ENCODE data around the gene OLFM3.

Gene OLFM3

GRCh38 chr1:101943237-101943636 is 53.5 kb downstream of the OLFM3 start:
- DNase-seq (ENCODE audit: low read depth in 3 of 3), result no peak

- no peak for DNase-seq (ENCODE audit: low read depth in 3 of 3)
Measured at GRCh38 chr1:101942516-101943193, 54.1 kb downstream of the OLFM3 start.

- no peak for DNase-seq (ENCODE audit: low read depth in 3 of 3)
Measured at GRCh38 chr1:101938681-101939080, 58.0 kb downstream of the OLFM3 start.

- DNase-seq (ENCODE audit: low read depth in 3 of 3), result no peak
Measured at GRCh38 chr1:101929343-101929742, 67.4 kb downstream of the OLFM3 start.

GRCh38 chr1:101928829-101929228 is 67.9 kb downstream of the OLFM3 start:
- DNase-seq (ENCODE audit: low read depth in 3 of 3), result no peak

GRCh38 chr1:101924700-101925099 is 72.0 kb downstream of the OLFM3 start:
- no peak for DNase-seq (ENCODE audit: low read depth in 3 of 3)

- no peak for DNase-seq (ENCODE audit: low read depth in 3 of 3)
Measured at GRCh38 chr1:101920577-101920976, 76.1 kb downstream of the OLFM3 start.

- DNase-seq (ENCODE audit: low read depth in 3 of 3), result no peak
Measured at GRCh38 chr1:101918277-101918676, 78.4 kb downstream of the OLFM3 start.

- no peak for DNase-seq (ENCODE audit: low read depth in 3 of 3)
Measured at GRCh38 chr1:101915597-101915996, 81.1 kb downstream of the OLFM3 start.

- DNase-seq (ENCODE audit: low read depth in 3 of 3), result no peak
Measured at GRCh38 chr1:101914473-101915242, 82.1 kb downstream of the OLFM3 start.

- no peak for DNase-seq (ENCODE audit: low read depth in 3 of 3)
Measured at GRCh38 chr1:101911894-101912293, 84.8 kb downstream of the OLFM3 start.

- no peak for DNase-seq (ENCODE audit: low read depth in 3 of 3)
Measured at GRCh38 chr1:101908980-101909379, 87.7 kb downstream of the OLFM3 start.

- DNase-seq (ENCODE audit: low read depth in 3 of 3), result no peak
Measured at GRCh38 chr1:101907264-101907663, 89.5 kb downstream of the OLFM3 start.

GRCh38 chr1:101905283-101905835 is 91.4 kb downstream of the OLFM3 start:
- DNase-seq (ENCODE audit: low read depth in 3 of 3), result no peak

- DNase-seq (ENCODE audit: low read depth in 3 of 3), result no peak
Measured at GRCh38 chr1:101902199-101902598, 94.5 kb downstream of the OLFM3 start.

GRCh38 chr1:101898137-101898536 is 98.6 kb downstream of the OLFM3 start:
- DNase-seq (ENCODE audit: low read depth in 3 of 3), result no peak

- DNase-seq (ENCODE audit: low read depth in 3 of 3), result no peak
Measured at GRCh38 chr1:101884621-101885020, 112.1 kb downstream of the OLFM3 start.

- no peak for DNase-seq (ENCODE audit: low read depth in 3 of 3)
Measured at GRCh38 chr1:101875891-101876290, 120.8 kb downstream of the OLFM3 start.

GRCh38 chr1:101873672-101874071 is 123.1 kb downstream of the OLFM3 start:
- DNase-seq (ENCODE audit: low read depth in 3 of 3), result no peak

- no peak for DNase-seq (ENCODE audit: low read depth in 3 of 3)
Measured at GRCh38 chr1:101859941-101860340, 136.8 kb downstream of the OLFM3 start.

- no peak for DNase-seq (ENCODE audit: low read depth in 3 of 3)
Measured at GRCh38 chr1:101854271-101854670, 142.5 kb downstream of the OLFM3 start.

- no peak for DNase-seq (ENCODE audit: low read depth in 3 of 3)
Measured at GRCh38 chr1:101852936-101853335, 143.8 kb downstream of the OLFM3 start.

- no peak for DNase-seq (ENCODE audit: low read depth in 3 of 3)
Measured at GRCh38 chr1:101849356-101849755, 147.4 kb downstream of the OLFM3 start.
